ENCODE data around the gene MIPEP.

MIPEP gene

GRCh38 chr13:23690668-23691067 is 198.5 kb downstream of the MIPEP start:
- Mint-ChIP-seq H3K36me3 (ENCODE audit: low read depth) (no peaks in the 10 kb centered on the region), H3K9me3 (peaks cover 4% of the 10 kb centered on the region), H3K4me1 (peaks cover 10% of the 10 kb centered on the region), H3K27ac (peak overlapping the region in 1 of 3 experiments; percentile 62), H3K4me3 (no peak overlapping the region), H3K27me3 (ENCODE audit: low read depth) (no peaks in the 10 kb centered on the region)
- no peak for TF ChIP-seq CTCF (IDR thresholded peaks at IDR 0.05; ENCODE audit: unreplicated experiment in 3 of 3)

GRCh38 chr13:23688336-23688735 is 200.9 kb downstream of the MIPEP start:
- H3K9me3 Mint-ChIP-seq: peaks cover 16% of the 10 kb centered on the region
- no peak for TF ChIP-seq CTCF (IDR thresholded peaks at IDR 0.05; ENCODE audit: unreplicated experiment in 3 of 3)
- no peak overlapping the region for H3K27ac Mint-ChIP-seq
- H3K36me3 Mint-ChIP-seq (ENCODE audit: low read depth): no peaks in the 10 kb centered on the region
- H3K4me1 Mint-ChIP-seq: peaks cover 5% of the 10 kb centered on the region
- no peak overlapping the region for H3K4me3 Mint-ChIP-seq
- H3K27me3 Mint-ChIP-seq (ENCODE audit: low read depth): no peaks in the 10 kb centered on the region

GRCh38 chr13:23687614-23688013 is 201.6 kb downstream of the MIPEP start:
- Mint-ChIP-seq H3K36me3 (ENCODE audit: low read depth) (no peaks in the 10 kb centered on the region), H3K27ac (no peak overlapping the region), H3K4me1 (peaks cover 2% of the 10 kb centered on the region), H3K4me3 (no peak overlapping the region), H3K27me3 (ENCODE audit: low read depth) (no peaks in the 10 kb centered on the region), H3K9me3 (peaks cover 18% of the 10 kb centered on the region)
- no peak for TF ChIP-seq CTCF (IDR thresholded peaks at IDR 0.05; ENCODE audit: unreplicated experiment in 3 of 3)

GRCh38 chr13:23686948-23687347 is 202.3 kb downstream of the MIPEP start:
- no peak overlapping the region for H3K4me3 Mint-ChIP-seq
- H3K27me3 Mint-ChIP-seq (ENCODE audit: low read depth): no peaks in the 10 kb centered on the region
- H3K36me3 Mint-ChIP-seq (ENCODE audit: low read depth): no peaks in the 10 kb centered on the region
- H3K9me3 Mint-ChIP-seq: peaks cover 23% of the 10 kb centered on the region
- H3K27ac Mint-ChIP-seq: no peak overlapping the region
- H3K4me1 Mint-ChIP-seq: no peaks in the 10 kb centered on the region
- TF ChIP-seq CTCF (IDR thresholded peaks at IDR 0.05; ENCODE audit: unreplicated experiment in 3 of 3): no peak

GRCh38 chr13:23685416-23685815 is 203.8 kb downstream of the MIPEP start:
- peaks cover 25% of the 10 kb centered on the region for H3K9me3 Mint-ChIP-seq
- peaks cover 4% of the 10 kb centered on the region for H3K36me3 Mint-ChIP-seq (ENCODE audit: low read depth)
- H3K27ac Mint-ChIP-seq: no peak overlapping the region
- no peak overlapping the region for H3K4me3 Mint-ChIP-seq
- no peaks in the 10 kb centered on the region for H3K27me3 Mint-ChIP-seq (ENCODE audit: low read depth)
- H3K4me1 Mint-ChIP-seq: peaks cover 11% of the 10 kb centered on the region
- no peak for TF ChIP-seq CTCF (IDR thresholded peaks at IDR 0.05; ENCODE audit: unreplicated experiment in 3 of 3)

DNA sequence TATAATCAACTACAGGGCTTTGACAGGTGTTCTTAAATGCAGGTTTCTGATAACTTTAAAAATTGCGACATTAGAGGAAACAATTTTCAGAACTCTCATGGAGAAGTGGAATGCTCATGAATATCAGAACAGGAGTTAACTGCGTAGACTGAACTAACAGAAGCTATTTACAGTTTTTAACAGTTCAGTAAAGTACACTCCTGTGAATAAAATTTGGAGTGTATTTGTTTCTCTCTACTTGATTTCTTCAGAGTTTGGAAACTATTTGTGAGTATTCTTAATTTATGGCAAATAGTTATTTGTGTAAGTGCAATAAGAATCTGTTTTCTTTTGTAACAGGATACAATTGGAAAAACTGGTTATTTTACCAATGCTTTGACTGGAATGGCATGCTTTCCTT is 204.6 kb downstream of the MIPEP start:
- H3K36me3 Mint-ChIP-seq (ENCODE audit: low read depth): peaks cover 4% of the 10 kb centered on the region
- no peaks in the 10 kb centered on the region for H3K27me3 Mint-ChIP-seq (ENCODE audit: low read depth)
- no peak for TF ChIP-seq CTCF (IDR thresholded peaks at IDR 0.05; ENCODE audit: unreplicated experiment in 3 of 3)
- no peak overlapping the region for H3K27ac Mint-ChIP-seq
- no peak overlapping the region for H3K4me3 Mint-ChIP-seq
- H3K4me1 Mint-ChIP-seq: peaks cover 11% of the 10 kb centered on the region
- peaks cover 25% of the 10 kb centered on the region for H3K9me3 Mint-ChIP-seq

All from nephron (organoid).